ENCODE results near the gene ZNF227.
"Not testable (repeated sequence)": the region's sequence is repeated elsewhere in the genome, so short reads cannot be mapped to it uniquely, and the experiment has no call there.

- TF ChIP-seq CTCF, EZH2phosphoT487, EZH2 (IDR thresholded peaks at IDR 0.05): not testable (repeated sequence)
Measured at GRCh38 chr19:44253392-44253791, 41.1 kb downstream of the ZNF227 start.

Measured in neural progenitor cell (in vitro differentiated cells).